ENCODE results near the gene CDKN2A.

CDKN2A gene

DNA sequence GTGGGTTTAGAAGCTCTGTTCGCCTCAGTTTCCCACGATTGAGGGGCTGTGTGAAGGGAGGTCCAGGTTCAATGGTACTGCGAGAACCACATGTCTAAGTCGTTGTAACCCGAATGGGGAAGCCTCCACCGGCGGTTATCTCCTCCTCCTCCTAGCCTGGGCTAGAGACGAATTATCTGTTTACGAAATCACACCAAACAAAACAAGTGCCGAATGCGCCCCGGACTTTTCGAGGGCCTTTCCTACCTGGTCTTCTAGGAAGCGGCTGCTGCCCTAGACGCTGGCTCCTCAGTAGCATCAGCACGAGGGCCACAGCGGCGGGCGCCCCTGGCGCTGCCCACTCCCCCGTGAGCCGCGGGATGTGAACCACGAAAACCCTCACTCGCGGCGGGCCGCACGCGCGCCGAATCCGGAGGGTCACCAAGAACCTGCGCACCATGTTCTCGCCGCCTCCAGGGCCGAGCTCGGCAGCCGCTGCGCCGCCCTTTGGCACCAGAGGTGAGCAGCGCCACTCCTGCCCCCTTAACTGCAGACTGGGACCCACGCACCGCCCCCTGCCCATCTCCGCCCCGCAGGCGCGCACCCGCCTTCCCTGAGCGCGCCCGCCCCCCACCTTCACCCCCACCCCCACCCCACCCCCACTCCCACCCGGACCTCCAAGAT lies at the start of gene CDKN2A:
CDKN2A (minus strand) TSS at position 500 of the 663 bp plus-strand sequence.
- H3K27me3 ChIP-seq (ENCODE audit: insufficient read depth, low read length, poor library complexity, severe bottlenecking) = no peaks in the 10 kb centered on the region
- H3K9me2 ChIP-seq (replicated peaks; ENCODE audit: low read depth, low read length) = no peaks in the 10 kb centered on the region
- H3K9me3 ChIP-seq (ENCODE audit: insufficient read depth, low read depth, low read length) = no peaks in the 10 kb centered on the region
- peak within 1 kb of the TSS; percentile 68 for H2AFZ ChIP-seq (ENCODE audit: low read length)
- no peaks in the 10 kb centered on the region for H3F3A ChIP-seq (ENCODE audit: low read depth)
- TF ChIP-seq, protein P1, sequence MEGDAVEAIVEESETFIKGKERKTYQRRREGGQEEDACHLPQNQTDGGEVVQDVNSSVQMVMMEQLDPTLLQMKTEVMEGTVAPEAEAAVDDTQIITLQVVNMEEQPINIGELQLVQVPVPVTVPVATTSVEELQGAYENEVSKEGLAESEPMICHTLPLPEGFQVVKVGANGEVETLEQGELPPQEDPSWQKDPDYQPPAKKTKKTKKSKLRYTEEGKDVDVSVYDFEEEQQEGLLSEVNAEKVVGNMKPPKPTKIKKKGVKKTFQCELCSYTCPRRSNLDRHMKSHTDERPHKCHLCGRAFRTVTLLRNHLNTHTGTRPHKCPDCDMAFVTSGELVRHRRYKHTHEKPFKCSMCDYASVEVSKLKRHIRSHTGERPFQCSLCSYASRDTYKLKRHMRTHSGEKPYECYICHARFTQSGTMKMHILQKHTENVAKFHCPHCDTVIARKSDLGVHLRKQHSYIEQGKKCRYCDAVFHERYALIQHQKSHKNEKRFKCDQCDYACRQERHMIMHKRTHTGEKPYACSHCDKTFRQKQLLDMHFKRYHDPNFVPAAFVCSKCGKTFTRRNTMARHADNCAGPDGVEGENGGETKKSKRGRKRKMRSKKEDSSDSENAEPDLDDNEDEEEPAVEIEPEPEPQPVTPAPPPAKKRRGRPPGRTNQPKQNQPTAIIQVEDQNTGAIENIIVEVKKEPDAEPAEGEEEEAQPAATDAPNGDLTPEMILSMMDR (conservative IDR thresholded peaks at IDR 0.05; ENCODE audit: low read length) = no peak
- TF ChIP-seq EZH2phosphoT487 (IDR thresholded peaks at IDR 0.05; ENCODE audit: borderline replicate concordance) = no peak
- peak within 1 kb of the TSS; percentile 84 for H3K4me2 ChIP-seq (ENCODE audit: low read depth, low read length, poor library complexity, severe bottlenecking)
- H3K4me1 ChIP-seq (ENCODE audit: insufficient read depth, low read length, poor library complexity, severe bottlenecking) = peaks cover 28% of the 10 kb centered on the region
- H3K4me3 ChIP-seq (ENCODE audit: low read length, poor library complexity, severe bottlenecking) = peak within 1 kb of the TSS; percentile 99
- peaks cover 83% of the 10 kb centered on the region for H3K79me2 ChIP-seq (ENCODE audit: insufficient read depth, low read length)
- peak within 1 kb of the TSS; percentile 94 for H3K9ac ChIP-seq (ENCODE audit: low read depth, low read length, poor library complexity, severe bottlenecking)
- no peaks in the 10 kb centered on the region for H3K36me3 ChIP-seq (ENCODE audit: insufficient read depth, low read length)
- H4K20me1 ChIP-seq (ENCODE audit: insufficient read depth, low read length, poor library complexity, severe bottlenecking) = peaks cover 27% of the 10 kb centered on the region

DNA sequence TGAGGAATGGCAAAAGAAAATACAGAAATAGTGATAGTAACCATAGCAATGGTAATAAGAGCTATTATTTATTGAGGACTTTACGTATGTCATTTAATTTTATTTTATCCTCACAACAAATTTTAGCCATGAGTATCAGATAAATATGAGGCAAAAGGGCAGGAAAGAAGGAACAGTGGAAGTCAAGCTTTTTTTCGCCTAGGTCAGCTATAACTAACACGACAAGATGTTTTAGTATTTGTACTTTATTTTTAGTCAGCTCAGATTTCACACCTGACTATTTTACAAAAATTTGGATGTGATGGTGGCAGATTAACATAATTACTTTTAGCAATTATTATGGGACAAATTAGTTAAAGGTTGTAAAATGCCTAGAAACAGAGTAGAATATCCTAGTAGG lies 49.7 kb upstream of the CDKN2A start:
- H4K20me1 ChIP-seq (ENCODE audit: insufficient read depth, low read length, poor library complexity, severe bottlenecking) = no peaks in the 10 kb centered on the region
- H3K79me2 ChIP-seq (ENCODE audit: insufficient read depth, low read length) = no peaks in the 10 kb centered on the region
- H3K27me3 ChIP-seq (ENCODE audit: insufficient read depth, low read length, poor library complexity, severe bottlenecking) = no peaks in the 10 kb centered on the region
- H3K9me3 ChIP-seq (ENCODE audit: insufficient read depth, low read depth, low read length) = no peaks in the 10 kb centered on the region
- H3K4me3 ChIP-seq (ENCODE audit: low read length, poor library complexity, severe bottlenecking) = no peak overlapping the region
- H3K36me3 ChIP-seq (ENCODE audit: insufficient read depth, low read length) = no peaks in the 10 kb centered on the region
- no peaks in the 10 kb centered on the region for H3F3A ChIP-seq (ENCODE audit: low read depth)
- no peak overlapping the region for H2AFZ ChIP-seq (ENCODE audit: low read length)
- no peak overlapping the region for H3K9ac ChIP-seq (ENCODE audit: low read depth, low read length, poor library complexity, severe bottlenecking)
- H3K4me2 ChIP-seq (ENCODE audit: low read depth, low read length, poor library complexity, severe bottlenecking) = no peak overlapping the region
- no peak for TF ChIP-seq EZH2phosphoT487 (IDR thresholded peaks at IDR 0.05; ENCODE audit: borderline replicate concordance)
- TF ChIP-seq, protein P1 (conservative IDR thresholded peaks at IDR 0.05; ENCODE audit: low read length) = no peak
- peaks cover 8% of the 10 kb centered on the region for H3K4me1 ChIP-seq (ENCODE audit: insufficient read depth, low read length, poor library complexity, severe bottlenecking)
- no peaks in the 10 kb centered on the region for H3K9me2 ChIP-seq (replicated peaks; ENCODE audit: low read depth, low read length)

DNA sequence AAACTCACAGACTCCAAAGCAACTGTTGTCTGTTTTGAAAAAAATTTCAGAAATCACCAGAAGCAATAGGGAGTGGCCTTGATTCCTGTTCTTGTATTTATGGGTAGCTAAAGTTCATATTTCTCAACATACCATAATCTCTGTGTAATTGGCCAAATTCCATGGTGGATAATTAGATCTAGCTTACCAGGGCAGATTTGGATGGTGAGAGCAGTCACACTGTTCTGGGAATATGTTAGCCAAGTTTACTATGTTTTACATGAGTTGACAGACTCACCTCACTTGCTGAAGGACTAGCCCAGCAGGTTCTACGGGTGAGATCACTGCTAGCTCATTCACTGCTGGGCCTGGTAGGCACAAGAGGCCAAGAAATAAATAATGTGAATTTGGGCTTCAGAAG lies 47.6 kb upstream of the CDKN2A start:
- no peak overlapping the region for H3K4me2 ChIP-seq (ENCODE audit: low read depth, low read length, poor library complexity, severe bottlenecking)
- no peaks in the 10 kb centered on the region for H4K20me1 ChIP-seq (ENCODE audit: insufficient read depth, low read length, poor library complexity, severe bottlenecking)
- H3K4me1 ChIP-seq (ENCODE audit: insufficient read depth, low read length, poor library complexity, severe bottlenecking) = peaks cover 19% of the 10 kb centered on the region
- H3K27me3 ChIP-seq (ENCODE audit: insufficient read depth, low read length, poor library complexity, severe bottlenecking) = no peaks in the 10 kb centered on the region
- no peaks in the 10 kb centered on the region for H3K9me3 ChIP-seq (ENCODE audit: insufficient read depth, low read depth, low read length)
- no peak overlapping the region for H3K4me3 ChIP-seq (ENCODE audit: low read length, poor library complexity, severe bottlenecking)
- no peak for TF ChIP-seq EZH2phosphoT487 (IDR thresholded peaks at IDR 0.05; ENCODE audit: borderline replicate concordance)
- TF ChIP-seq, protein P1 (conservative IDR thresholded peaks at IDR 0.05; ENCODE audit: low read length) = no peak
- H3K9me2 ChIP-seq (replicated peaks; ENCODE audit: low read depth, low read length) = no peaks in the 10 kb centered on the region
- H3K9ac ChIP-seq (ENCODE audit: low read depth, low read length, poor library complexity, severe bottlenecking) = no peak overlapping the region
- no peaks in the 10 kb centered on the region for H3K36me3 ChIP-seq (ENCODE audit: insufficient read depth, low read length)
- no peak overlapping the region for H2AFZ ChIP-seq (ENCODE audit: low read length)
- H3K79me2 ChIP-seq (ENCODE audit: insufficient read depth, low read length) = no peaks in the 10 kb centered on the region
- H3F3A ChIP-seq (ENCODE audit: low read depth) = no peaks in the 10 kb centered on the region

Measured in Loucy (cell line).